Measurements from ENCODE around the gene KLHL17.
A peak's percentile ranks its signal among the peaks of the same experiment; 100 is the strongest.
"Not testable (repeated sequence)": the region's sequence is repeated elsewhere in the genome, so short reads cannot be mapped to it uniquely, and the experiment has no call there.

Gene KLHL17

DNA sequence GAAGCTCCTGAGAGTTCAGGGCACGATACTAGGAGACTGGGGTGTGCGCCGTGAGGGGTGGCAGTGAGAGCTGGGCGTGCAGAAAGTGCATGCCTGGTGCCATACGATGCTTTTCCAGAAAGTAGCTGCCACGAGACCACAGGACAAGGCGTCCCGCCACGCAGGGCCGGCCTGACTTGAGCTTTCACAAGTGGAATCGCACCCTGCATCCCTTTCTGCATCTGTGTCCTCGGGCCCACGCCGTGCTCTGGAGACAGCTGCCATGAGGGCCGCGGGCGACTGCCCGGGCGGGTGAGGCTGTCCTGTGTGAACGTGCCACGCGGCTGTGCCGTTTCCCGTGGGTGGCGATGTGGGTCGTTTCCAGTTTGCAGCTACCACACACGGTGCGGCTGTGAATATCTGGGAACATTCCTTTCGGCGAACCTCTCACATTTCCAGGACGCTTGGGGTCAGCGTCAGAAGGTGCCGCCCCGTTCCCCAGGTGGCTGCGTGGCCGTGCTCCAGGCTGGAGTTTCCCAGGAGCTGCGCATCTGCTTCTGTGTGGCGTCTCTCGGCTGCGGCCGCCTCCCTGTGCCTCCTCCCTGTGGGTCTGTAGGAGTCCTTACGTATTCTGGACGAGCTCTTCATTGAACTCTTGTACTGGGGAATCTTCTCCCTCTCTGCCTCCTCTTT lies 22.5 kb downstream of the KLHL17 start:
- DNase-seq = no peak

- DNase-seq = peak; percentile 56 to 66
These were observed 23.6 kb downstream of the KLHL17 start for GRCh38 chr1:983798-984475.

- no peak for DNase-seq
These were observed 24.1 kb downstream of the KLHL17 start for GRCh38 chr1:984476-984814.

DNA sequence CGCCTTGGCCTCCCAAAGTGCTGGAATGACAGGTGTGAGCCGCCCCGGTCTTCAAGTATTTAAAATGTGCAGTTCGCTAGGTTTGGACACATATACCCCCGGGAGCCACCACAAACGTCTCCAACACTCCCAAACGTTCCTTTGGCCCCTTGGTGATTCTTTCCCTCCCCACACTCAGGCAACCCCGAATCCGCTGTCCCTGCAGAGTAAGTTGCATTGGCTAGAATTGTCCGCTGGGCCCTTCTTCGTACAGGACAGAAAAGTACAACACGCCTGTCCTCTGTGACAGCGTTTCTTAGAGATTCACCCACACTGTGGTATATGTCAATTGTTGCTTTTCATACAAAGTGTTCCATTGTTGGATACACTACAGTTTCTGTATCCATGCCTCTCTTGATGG lies 24.7 kb downstream of the KLHL17 start:
- no peak for DNase-seq

- not testable (repeated sequence) for DNase-seq
These were observed 27.7 kb downstream of the KLHL17 start for GRCh38 chr1:988061-988460.

GRCh38 chr1:991275-991674 lies 30.9 kb downstream of the KLHL17 start:
- not testable (repeated sequence) for DNase-seq

- DNase-seq = no peak
These were observed 31.5 kb downstream of the KLHL17 start for GRCh38 chr1:991895-992294.

GRCh38 chr1:992362-992761 lies 32.0 kb downstream of the KLHL17 start:
- DNase-seq = no peak

GRCh38 chr1:993379-993995 lies 33.1 kb downstream of the KLHL17 start:
- DNase-seq = no peak

GRCh38 chr1:994546-994945 lies 34.2 kb downstream of the KLHL17 start:
- not testable (repeated sequence) for DNase-seq

DNA sequence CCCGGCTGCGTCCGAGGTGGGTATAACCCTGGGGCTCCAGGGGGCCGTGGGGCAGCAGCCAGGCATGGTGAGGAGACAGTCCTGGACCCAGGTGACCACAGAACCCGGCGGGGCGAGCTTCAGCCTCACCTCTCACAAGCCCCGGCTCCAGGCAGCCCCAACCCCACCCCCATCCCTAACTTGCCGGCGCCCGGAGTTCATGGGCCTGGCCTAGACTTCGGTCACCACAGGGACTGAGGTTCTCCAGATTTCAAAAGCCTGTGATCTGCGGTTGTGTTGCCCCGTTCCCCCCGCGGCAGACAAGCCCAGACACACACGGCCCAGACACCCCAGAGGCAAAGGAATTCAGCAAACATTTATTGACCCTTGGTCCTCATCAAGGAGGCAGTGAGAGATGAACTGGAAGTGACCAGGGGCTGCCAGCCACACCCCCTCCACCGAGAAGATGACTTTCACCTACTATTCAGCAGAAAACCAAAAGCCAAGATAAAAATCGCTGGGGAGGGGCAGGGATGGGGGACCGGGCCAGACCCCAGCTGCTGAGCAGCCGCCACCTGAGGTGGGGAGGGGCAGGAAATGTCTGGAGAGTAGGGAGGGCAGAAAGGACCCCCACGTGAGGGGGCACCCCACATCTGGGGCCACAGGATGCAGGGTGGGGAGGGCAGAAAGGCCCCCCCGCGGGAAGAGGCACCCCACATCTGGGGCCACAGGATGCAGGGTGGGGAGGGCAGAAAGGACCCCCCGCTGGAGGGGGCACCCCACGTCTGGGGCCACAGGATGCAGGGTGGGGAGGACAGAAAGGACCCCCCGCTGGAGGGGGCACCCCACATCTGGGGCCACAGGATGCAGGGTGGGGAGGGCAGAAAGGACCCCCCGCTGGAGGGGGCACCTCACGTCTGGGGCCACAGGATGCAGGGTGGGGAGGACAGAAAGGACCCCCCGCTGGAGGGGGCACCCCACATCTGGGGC lies 35.6 kb downstream of the KLHL17 start:
- no peak for DNase-seq

GRCh38 chr1:996851-997712 lies 36.7 kb downstream of the KLHL17 start:
- DNase-seq = no peak

DNA sequence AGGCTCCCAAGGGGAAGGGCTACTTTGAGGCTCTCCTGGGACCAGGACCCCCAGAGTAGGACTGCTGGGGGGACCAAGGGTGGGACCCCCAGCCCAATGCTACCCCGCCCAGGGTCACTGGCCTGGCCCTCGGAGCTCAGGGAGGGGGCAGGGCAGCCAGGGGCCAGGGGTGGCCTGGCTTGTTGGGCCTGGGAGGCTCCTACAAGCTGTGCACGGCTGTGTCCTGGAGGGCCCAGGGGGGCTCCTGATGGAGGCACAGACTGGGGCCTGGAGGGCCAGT lies 37.3 kb downstream of the KLHL17 start:
- DNase-seq = no peak

GRCh38 chr1:997993-998744 lies 37.8 kb downstream of the KLHL17 start:
- no peak for DNase-seq

- DNase-seq = no peak
These were observed 38.3 kb downstream of the KLHL17 start for GRCh38 chr1:998745-998994.

DNA sequence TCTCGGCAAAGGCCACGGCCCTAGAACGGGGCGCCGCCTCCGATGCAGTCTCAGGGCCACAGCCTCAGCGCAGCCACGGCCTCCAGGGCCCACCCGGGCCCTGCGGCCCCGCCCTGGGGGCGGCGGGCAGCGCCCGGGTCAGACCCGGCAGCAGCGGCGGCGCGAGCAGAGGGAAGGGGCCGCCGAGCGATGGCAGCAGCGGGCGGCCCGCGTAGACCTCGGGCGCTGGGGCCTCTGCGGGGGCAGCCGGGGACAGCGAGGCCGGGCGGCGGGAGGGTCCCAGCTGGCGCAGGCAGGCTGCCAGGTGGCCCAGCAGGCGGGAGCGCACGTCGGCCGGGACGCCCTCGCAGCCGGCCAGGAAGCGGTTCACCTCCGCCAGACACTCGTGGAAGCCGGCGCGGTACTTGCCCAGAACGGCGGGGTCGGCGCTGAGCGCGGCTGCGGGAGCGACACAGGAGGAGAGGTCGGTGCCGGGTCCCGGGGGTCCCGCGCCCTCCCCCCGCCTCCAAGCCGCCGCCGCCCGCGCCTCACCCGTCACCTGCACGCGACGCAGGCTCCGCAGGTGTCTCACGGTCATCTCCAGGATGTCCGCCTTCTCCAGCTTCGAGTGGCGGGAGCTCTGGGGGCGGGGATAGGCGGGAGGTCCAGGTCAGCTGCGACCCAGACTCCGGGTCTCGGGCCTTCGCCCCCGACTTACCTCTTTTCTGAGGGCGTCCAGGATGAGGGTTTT lies 38.8 kb downstream of the KLHL17 start:
- DNase-seq = no peak

- peak; percentile 71 to 77 for DNase-seq
These were observed 39.5 kb downstream of the KLHL17 start, which contains the start of gene HES4 for GRCh38 chr1:999725-1000356. Gene HES4 (minus strand): TSS chr1:1000097. CDS start chr1:999973, 124 bp downstream.

DNA sequence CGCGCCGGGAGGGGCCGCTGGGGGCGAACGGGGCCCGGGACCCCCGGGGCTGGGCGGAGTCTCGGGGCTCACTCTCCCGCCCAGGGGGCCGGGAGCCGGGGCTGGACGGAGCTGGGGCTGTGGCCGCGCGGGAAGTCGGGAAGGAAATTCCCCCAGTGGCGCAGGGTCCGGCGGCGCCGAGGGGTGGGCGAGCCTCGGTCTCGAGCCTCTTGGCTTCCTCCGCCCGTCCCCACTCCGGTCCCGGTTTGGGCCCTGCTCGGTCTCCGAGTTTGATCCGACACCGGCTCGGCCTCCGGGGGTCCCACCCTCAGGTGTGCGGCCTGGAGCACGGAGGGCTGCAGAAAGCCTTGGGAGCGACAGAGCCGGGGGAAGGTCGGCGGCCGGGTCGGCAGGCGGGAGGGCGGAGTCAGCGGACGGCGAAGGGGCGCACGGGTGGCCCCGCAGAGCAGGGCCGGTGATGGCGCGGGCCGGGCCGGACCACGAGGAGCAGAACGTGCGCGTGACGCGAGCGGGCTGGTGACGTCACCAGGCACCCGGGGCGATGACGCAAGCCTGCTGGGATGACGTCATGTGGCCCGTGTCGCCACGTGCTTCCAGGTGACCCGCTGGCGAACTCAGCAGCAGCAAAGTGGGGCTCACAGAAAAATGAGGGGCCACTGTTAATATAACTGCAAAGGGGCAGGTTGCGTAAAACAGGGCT lies 40.1 kb downstream of the KLHL17 start:
- DNase-seq = peak; percentile 73 to 76

- DNase-seq = no peak
These were observed 40.8 kb downstream of the KLHL17 start for GRCh38 chr1:1001057-1001783.
